HG02571 (cell line): ENCODE measurements around the gene TARBP1.

Source experiments
- ATAC-seq: cut with Tn5 transposase; IDR thresholded peaks from one replicate; pipeline ENCODE4 v1.9.1; 2021; ENCODE audit warnings: mild to moderate bottlenecking, moderate library complexity; ENCODE audit not compliant: unreplicated experiment

Gene TARBP1

DNA sequence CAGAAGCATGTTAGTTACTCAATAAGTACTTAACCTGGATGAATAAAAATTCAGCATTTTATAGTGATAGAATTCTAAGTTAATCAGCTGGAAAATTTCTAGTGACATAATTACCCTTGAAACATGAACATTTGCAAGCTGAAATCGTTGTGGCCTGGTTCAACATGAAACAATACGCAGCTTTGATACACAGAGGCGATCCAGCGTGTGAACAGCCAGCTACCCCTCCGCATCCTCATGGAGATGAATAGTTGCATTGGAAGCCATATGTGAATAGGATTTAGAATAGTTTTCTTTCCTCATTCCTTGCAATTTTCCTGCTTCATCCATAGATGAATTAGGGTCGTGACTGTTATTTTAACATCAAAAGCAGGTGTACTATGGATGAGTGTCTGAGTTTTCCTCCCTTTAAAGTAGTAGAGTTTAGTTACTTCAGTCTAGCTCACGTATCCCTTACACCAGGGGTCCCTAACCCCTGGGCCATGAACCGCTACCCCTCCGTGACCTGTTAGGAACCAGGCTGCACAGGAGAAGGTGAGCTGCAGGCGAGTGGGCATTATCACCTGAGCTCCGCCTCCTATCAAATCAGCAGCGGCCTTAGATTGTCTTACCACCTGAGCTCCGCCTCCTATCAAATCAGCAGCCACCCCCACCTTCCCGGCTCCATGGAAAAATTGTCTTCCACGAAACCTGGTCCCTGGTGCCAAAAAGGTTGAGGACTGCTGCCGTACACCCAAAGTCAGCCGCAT, 6.2 kb upstream of the TARBP1 start:
- ATAC-seq: no peak

GRCh38 chr1:234484218-234484617, 5.2 kb upstream of the TARBP1 start:
- ATAC-seq: no peak

GRCh38 chr1:234481771-234482170, 2.8 kb upstream of the TARBP1 start:
- ATAC-seq: no peak

DNA sequence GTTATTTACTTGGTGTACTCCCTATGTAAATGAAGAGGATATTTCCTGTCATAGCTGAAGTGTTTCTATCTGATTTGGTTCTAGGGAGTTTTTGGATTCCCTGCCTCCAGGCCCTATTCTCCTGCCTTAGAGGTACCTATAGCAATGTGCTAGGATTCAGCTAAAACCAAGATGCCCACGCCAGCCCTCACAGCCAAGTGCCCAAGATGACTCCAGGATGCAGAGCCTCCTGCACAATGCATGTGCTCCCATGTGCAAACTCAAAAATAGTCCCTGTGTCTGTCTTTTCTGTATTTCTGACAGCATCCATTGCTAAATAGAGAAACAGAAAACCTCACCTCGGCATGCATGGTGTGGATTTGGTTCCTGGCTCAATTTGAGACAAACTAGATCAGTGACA, 887 bp upstream of the TARBP1 start:
- no peak for ATAC-seq

- no peak for ATAC-seq
These were observed 256 bp upstream of the TARBP1 start for GRCh38 chr1:234479310-234479559.

DNA sequence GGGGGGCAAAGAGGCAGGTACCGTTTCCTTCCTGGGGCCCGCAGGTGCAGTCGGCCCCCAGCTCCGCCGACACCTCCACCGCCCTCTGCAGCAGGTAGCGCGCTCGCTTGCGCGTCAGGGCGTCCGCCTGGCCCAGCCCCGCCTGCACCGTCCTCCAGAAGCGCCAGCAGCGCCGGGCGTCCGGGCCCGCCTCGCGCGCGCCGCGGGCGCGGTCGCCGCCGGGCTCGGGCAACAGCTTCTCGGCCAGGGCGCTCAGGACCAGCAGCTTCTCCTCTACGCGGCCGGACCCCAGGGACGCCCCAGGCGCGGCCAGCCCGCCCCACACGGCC, 863 bp downstream of the TARBP1 start:
- ATAC-seq: peak; percentile 57

DNA sequence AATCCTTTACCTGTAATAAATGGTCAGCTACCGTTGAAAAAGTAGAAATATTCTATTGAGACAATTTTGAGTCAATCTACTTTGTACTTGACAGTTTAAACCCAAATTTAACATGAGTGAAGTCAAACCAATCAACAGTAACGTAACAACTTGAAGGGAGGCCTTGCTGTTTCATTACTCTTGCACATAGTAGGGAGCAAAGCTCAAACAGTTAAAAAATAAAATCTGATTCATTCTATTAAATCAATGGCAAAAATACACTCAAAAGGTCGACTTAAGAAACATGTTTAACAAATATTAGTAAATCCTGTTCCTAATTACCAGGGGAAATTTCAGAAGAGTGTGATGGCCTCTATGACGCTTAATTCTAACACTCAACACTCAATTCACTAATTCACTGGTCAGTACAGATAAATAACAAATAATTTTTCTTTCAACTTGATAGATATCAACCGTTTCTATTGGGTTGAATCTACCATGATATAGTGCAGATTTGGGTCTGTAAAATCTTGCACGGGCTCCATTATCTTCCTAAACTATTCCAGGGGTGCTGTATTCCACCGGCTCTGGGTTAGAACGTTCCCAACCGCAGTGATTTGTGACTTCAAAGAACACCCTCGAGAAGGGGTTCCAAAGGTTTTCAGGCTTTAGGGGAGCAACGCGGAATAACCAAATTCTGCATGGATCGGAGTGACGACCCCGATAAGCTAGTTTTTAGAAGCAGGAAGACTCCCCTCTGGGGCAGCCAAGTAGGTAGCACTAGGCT, 1.4 kb downstream of the TARBP1 start:
- no peak for ATAC-seq

DNA sequence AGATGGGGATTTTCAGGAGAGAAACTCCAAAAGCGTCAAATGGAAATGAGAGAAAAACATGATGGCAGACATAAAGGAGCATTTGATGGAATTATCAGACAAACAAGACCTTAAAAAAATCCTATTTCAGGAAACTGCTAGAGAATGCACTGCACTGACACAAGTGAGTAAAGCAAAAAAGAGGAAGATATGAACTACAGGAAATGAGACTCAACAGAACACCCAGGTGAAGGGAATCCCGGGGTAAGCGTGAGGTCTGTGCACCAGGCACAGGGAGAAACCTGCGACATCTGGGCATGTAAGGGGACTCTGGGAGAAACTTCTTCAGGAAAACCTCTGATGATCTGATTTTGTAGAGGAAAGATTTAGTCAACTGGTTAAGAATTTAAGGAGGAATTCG, 2.8 kb downstream of the TARBP1 start:
- no peak for ATAC-seq

DNA sequence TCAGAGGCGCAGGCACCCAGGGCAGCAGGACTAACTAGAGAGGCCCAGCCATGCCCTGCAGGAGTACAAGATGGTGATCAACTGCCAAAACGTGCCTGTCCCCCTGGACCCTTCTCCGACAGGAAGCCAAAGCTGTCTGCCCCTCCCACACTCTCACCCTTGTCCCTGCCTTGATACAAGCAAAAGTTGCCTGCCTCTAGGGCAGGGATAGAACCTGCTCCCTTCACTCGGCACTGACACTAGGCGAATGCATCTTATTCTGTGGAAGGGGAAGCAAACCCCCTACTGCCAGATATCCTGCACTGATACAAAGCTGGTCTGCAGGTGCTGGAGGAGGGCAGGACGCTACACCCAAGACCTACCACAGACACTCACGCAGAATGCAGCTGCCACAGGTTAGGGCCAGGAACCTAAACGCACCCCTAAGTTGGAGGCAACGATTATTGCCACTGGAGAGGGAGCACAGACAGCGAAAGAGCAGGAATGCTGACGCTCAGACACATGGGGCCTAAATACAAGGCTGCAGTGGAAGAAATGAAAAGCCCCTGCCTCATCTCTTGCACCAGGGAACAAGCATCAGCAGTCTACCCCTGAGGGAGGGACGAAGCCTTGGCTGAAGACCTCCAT, 3.7 kb downstream of the TARBP1 start:
- ATAC-seq: no peak

- no peak for ATAC-seq
These were observed 4.6 kb downstream of the TARBP1 start for GRCh38 chr1:234474375-234474774.

DNA sequence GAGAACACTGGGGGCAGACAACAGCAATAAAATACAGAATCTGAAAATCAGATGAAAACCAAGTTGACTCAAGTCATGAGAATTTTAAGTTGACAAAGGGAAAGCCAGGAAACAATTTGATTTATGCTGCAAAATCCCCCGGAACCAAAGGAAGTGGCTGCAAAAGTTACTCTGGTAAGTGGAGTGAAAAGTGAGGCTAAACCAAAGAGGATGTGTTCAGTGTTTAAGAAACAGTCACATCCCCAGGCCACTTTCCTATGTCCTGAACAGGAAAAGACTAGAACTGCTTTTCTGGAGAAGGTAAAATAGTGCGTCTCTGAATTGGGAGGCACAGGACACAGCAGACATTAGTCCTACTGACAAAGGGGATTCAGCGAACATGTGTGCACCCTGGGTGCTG, 5.9 kb downstream of the TARBP1 start:
- no peak for ATAC-seq

- no peak for ATAC-seq
These were observed 9.6 kb downstream of the TARBP1 start for GRCh38 chr1:234469376-234469775.

DNA sequence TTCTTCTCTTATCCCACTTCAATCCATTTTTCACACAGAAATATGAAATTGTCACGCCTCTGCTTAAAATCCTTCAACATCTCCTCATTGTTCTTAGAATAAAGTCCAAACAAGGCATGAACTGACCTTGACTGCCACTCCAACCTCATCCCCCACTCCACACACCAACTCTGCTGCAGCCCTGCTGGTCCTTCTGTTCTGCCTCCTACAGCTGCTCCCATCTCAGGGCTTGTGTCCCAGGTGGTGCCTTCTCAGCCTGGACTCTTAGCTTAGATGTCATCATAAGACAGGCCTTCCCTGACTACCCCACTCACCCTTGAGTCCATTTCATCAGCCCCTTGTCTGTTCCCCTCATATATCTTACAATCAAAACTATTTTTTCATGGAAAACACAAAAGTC, 10.4 kb downstream of the TARBP1 start:
- ATAC-seq: no peak

- ATAC-seq: no peak
These were observed 11.2 kb downstream of the TARBP1 start for GRCh38 chr1:234467821-234468220.

DNA sequence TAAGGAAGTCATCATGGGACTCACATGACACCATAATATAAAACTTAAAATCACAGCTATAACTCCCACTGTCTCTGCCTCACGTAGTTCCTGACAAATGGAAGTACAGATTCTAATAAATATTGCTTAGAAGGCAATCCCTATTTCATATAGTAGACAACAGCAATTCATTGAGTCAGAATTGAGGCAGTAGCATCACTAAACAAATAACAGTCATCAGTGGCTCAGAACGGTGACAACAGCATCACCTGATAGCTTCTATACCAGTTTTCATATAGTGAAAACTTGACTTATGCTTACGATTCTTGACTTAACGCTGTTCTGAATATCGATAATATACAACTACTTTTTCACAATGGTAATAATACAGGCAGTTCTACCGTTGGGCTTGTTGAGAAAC, 12.0 kb downstream of the TARBP1 start:
- ATAC-seq: no peak

DNA sequence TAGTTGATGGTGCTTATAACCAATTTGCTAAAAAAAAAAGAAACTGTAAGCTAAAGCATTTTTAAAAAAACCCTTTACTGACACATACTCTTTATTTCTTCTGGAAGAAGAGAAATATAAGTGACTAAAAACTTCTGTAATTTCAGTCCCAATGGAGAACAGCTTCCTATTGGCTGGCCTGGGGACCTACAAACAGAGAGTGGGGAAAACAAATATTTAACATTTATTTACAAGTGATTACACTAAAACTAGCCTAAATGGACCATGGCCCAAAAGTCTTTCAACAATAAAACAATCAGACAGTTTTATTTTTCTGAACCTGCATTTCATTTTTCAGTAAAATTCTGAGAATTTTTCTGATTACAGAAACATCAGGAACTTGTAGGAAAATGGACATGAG, 15.2 kb downstream of the TARBP1 start:
- ATAC-seq: no peak

GRCh38 chr1:234460652-234461051, 18.3 kb downstream of the TARBP1 start:
- ATAC-seq: no peak

- ATAC-seq: no peak
These were observed 20.5 kb downstream of the TARBP1 start for GRCh38 chr1:234458352-234459017.

DNA sequence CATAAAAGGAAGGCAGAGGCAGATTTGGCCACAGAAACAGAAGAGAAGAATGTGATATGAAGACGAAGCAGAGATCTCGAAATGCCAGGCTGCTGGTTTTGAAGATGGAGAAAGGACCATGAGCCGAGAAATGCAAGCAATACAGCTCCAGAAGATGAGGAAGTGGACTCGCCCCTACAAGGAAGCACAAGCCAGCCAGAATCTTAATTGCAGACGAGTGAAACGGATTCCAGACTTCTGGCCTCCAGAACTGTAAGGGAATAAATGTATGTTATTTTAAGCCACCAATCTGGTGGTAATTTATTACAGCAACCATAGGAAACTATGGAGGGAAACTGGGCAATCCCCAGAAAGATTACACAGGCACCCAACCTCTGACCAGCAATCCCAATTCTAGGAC, 24.1 kb downstream of the TARBP1 start:
- no peak for ATAC-seq

GRCh38 chr1:234452406-234452965, 26.5 kb downstream of the TARBP1 start:
- no peak for ATAC-seq

DNA sequence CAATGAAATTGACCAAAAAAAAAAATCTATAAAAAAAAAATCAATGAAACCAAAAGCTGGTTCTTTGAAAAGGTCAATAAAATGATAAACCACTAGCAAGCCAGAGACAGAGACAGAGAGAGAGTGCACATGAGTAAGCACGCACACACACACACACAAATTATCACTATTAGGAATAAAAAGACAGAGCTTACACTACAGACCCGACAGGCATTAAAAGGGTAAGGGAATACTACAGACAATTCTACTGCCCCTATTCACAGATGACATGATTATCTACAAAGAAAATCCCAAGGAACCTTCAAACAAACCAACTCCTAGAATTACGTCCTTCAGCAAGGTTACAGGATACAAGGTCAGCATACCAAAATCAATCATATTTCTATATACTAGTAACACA, 38.6 kb downstream of the TARBP1 start:
- ATAC-seq: no peak

DNA sequence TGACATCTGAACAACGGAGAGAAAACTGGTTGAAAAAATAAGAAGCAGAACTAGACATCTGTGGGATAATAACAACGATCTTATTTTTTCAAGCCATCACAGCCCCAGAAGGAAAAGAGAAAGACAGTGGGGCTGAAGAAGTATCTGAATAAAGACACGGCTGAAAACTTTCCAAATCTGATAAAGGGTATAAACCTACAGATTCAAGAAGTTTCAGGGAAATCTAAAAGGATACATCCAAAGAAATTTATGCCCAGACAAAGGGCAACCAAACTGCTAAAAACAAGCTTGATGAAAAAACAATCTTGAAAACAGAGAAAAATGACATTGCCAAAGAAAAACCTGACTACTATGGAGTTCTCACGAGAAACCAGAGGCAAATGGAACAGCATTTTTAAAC, 40.4 kb downstream of the TARBP1 start:
- no peak for ATAC-seq
